Activated T-cell treated with anti-CD3 and anti-CD28 coated beads, Interleukin-2, amount 50 U/mL, for 72 hours (primary cell): ENCODE data around the gene NUMA1. TPM values are rescaled to one million over a fixed set of nuclear protein-coding genes. Genes with fewer than 3 reads are reported as not detected.

Experiments used
- ATAC-seq, 2 donors: fragments of 150-1000 bp; cut with Tn5 transposase; replicated peaks in 1 of 2; 2 replicates each; pipeline ENCODE4 v1.10.0; 2021; ENCODE audit warnings: moderate library complexity in 2 of 2, mild to moderate bottlenecking in 1 of 2
- DNase-seq, 2 donors: peaks; one replicate each; pipeline ENCODE4 v3.0.0; 2021 to 2022; ENCODE audit warnings: mixed read lengths in 1 of 2
- H3K27ac Mint-ChIP-seq: one replicate; pipeline ENCODE4 v1.8.0; 2022; ENCODE audit warnings: mild to moderate bottlenecking, moderate library complexity, mixed read lengths
- H3K27me3 Mint-ChIP-seq: one replicate; pipeline ENCODE4 v1.8.0; 2022; ENCODE audit warnings: low read depth, mixed read lengths
- H3K36me3 Mint-ChIP-seq, 2 donors: one replicate each; pipeline ENCODE4 v1.8.0; 2022; ENCODE audit warnings: mixed read lengths in 2 of 2, mild to moderate bottlenecking in 1 of 2; ENCODE audit not compliant: insufficient read depth in 2 of 2
- H3K4me1 Mint-ChIP-seq: one replicate; pipeline ENCODE4 v1.8.0; 2022; ENCODE audit warnings: low read depth, mixed read lengths
- H3K4me3 Mint-ChIP-seq, 2 donors: one replicate each; pipeline ENCODE4 v1.8.0; 2022; ENCODE audit warnings: mild to moderate bottlenecking in 2 of 2, mixed read lengths in 2 of 2, moderate library complexity in 2 of 2
- H3K9me3 Mint-ChIP-seq, 2 donors: one replicate each; pipeline ENCODE4 v1.8.0; 2022; ENCODE audit warnings: mixed read lengths in 2 of 2
- total RNA-seq, 2 donors: library from RNA; stranded (reverse); gene quantifications; one replicate each; pipeline ENCODE4 v1.2.3, GENCODE V29; 2022

Gene NUMA1
- total RNA-seq, 2 donors from 2014 or later: 156 to 163 TPM

DNA sequence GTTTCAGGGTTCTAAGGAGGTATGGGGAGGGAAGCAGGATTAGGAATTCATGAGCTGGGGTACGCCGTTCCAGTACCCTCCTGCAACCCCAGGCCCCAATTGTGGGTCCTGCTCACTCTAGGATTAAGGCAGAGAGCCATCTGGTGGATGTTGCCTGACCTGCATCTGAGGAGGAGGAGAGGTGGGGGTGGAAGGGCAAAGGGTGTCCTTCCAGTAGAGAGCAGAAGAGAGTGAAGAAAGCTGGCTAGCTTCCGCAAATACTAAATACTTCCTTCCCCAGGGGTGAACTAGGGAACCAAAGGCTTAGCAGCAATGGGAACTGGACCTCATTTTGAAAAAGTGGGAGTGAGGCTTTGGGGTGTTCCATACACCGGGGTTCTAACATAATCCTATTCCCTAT, 10.9 kb upstream of the NUMA1 start:
- Mint-ChIP-seq H3K4me3 (no peak overlapping the region), H3K36me3 (no peaks in the 10 kb centered on the region), H3K9me3 (no peaks in the 10 kb centered on the region), H3K4me1 (peaks cover 6% of the 10 kb centered on the region), H3K27ac (no peak overlapping the region), H3K27me3 (no peaks in the 10 kb centered on the region)
- DNase-seq: peak; percentile 58 to 70
- ATAC-seq: peak; percentile 78 to 86

DNA sequence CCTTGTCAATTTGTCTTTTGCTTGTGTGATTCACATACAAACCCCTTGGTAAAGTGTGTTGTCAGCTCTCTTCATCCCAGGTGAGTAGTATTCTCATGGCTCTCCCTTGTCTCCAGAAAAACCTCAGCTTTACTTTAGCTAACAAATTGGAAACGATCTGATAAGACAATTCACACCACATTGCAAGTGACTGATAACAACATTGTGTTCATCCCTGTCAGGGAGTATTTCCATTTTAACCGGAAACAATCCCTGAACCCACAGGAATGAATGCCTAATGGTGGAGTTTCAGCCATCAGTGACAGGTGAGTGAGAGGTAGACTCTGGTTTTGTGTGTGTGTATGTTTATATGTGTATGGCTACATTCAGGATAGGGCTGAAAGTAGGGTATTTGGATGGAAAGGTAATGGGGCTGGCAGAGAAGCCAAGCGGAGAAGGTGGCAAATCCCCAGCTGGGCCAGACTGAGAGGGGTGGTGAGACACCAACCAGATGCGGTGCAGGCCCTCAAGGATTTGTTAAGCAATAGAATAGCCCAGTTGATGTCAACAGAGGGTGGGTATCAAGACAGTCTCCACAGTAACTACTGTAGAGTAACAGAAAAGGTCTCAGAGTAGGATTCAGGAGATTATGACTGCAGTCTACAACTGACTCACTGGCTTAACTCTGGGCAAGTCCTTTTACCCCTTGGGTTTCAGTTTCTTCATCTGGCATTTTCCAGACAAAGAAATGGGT, 7.9 kb upstream of the NUMA1 start:
- DNase-seq (no peak), ATAC-seq (peak; percentile 42 to 75)
- no peak overlapping the region for H3K4me3 Mint-ChIP-seq
- peaks cover 0 to 3% of the 10 kb centered on the region in 2 donors for H3K36me3 Mint-ChIP-seq
- H3K4me1 Mint-ChIP-seq: peaks cover 13% of the 10 kb centered on the region
- H3K27me3 Mint-ChIP-seq: no peaks in the 10 kb centered on the region
- H3K27ac Mint-ChIP-seq: peak overlapping the region; percentile 43
- H3K9me3 Mint-ChIP-seq: no peaks in the 10 kb centered on the region

DNA sequence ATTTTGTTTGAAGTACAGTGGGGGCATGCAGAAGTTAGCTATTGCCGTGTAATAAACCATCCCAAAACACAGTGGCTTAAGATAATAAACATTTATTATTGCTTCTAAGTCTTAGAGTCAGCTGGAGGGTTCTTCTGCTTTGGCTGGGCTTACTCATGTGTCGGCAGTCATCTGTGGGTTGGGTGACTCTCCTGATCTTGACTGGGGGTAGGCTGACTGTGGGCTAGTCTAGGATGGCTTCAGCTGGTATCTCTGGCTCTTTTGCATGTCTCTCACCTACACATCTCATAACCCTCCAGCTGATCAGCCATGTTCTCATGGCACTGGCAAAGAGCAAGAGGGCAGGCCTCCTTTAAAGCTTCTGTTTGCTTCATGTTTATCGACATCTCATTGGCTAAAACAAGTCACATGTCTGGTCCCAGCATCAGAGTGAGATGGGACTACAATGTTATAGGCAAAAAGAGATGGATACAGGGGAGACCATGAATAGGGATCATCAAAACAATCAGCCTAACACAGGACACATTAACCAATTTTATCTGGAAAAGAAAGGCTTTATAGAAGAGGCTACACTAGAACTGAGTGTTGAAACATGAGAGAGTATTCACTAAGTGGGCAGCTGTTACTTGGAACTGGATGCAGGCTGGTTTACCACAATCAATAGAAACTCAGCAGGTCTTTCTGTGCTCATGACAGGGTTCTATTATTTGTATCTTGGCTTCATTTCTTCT, 5.4 kb upstream of the NUMA1 start:
- H3K4me3 Mint-ChIP-seq: peak overlapping the region in 1 of 2 donors; percentile 12
- ATAC-seq: peak in 1 of 2 donors; percentile 20
- no peaks in the 10 kb centered on the region for H3K27me3 Mint-ChIP-seq
- peaks cover 0 to 3% of the 10 kb centered on the region in 2 donors for H3K36me3 Mint-ChIP-seq
- H3K4me1 Mint-ChIP-seq: peaks cover 24% of the 10 kb centered on the region
- no peak for DNase-seq
- H3K27ac Mint-ChIP-seq: peak overlapping the region; percentile 36
- H3K9me3 Mint-ChIP-seq: no peaks in the 10 kb centered on the region

DNA sequence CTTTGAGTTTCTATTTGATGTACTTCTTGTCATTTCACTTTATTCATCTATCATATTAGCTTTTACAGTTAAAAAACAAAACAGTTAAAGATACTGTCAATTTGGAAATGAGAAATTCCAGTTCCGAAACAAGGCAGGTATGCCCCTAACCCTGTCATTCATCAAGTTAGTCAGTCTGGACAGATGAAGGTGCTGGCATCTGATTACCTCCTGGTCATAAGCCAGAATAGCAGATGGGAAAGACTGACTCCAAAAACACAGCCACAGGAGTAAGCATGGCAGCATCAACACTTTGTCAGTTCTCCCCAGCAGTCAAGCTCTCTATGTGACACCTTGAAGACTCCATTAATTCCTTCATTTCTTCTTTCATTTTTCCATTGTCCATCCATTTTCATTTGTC, 4.6 kb upstream of the NUMA1 start:
- H3K27ac Mint-ChIP-seq: no peak overlapping the region
- H3K4me3 Mint-ChIP-seq: no peak overlapping the region
- no peaks in the 10 kb centered on the region for H3K27me3 Mint-ChIP-seq
- peaks cover 0 to 3% of the 10 kb centered on the region in 2 donors for H3K36me3 Mint-ChIP-seq
- DNase-seq (no peak), ATAC-seq (no peak)
- no peaks in the 10 kb centered on the region for H3K9me3 Mint-ChIP-seq
- H3K4me1 Mint-ChIP-seq: peaks cover 28% of the 10 kb centered on the region

DNA sequence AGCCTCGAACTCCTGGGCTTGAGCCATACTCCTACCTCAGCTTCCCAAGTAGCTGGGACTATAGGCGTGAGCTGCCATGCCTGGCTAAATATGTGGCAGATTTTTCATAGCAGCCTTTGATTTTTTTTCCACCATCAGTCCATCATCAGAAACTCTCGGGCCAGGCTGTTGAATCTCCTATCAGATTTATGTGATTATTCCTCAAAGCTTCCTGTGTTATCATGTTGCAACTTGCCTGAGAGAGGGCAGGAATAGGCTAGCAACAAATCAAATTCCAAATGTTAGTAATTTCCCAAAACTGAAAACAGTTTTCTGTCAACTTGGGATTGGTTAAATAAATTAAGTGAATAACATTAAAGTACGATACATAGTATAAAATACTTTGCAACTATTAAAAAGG, 3.7 kb upstream of the NUMA1 start:
- no peak overlapping the region for H3K27ac Mint-ChIP-seq
- H3K9me3 Mint-ChIP-seq: no peaks in the 10 kb centered on the region
- H3K27me3 Mint-ChIP-seq: no peaks in the 10 kb centered on the region
- H3K4me1 Mint-ChIP-seq: peaks cover 26% of the 10 kb centered on the region
- H3K4me3 Mint-ChIP-seq: no peak overlapping the region
- peaks cover 0 to 3% of the 10 kb centered on the region in 2 donors for H3K36me3 Mint-ChIP-seq
- DNase-seq (no peak), ATAC-seq (no peak)

DNA sequence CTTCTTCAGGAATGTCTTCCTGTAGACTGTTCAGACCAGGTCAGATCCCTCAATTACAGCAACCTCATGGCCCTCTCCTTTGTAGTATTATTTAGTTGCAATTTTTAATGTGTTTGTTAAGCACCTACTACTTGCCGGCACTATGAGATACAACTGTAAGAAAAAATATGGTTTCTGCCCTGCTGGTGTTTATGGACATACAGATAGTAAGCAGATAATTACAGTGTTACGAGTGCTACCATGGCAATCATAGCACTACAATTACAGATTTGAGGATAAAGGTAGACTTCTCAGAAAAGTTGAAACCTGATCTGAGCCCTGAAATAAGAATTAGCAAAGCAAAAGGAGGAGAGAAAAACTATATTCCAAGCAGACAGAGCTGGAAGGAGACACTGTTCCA, 3.1 kb upstream of the NUMA1 start:
- no peak for ATAC-seq
- Mint-ChIP-seq H3K4me3 (no peak overlapping the region), H3K36me3 (peaks cover 0 to 3% of the 10 kb centered on the region in 2 donors), H3K27me3 (no peaks in the 10 kb centered on the region), H3K4me1 (peaks cover 27% of the 10 kb centered on the region), H3K27ac (no peak overlapping the region), H3K9me3 (no peaks in the 10 kb centered on the region)
- no peak for DNase-seq

DNA sequence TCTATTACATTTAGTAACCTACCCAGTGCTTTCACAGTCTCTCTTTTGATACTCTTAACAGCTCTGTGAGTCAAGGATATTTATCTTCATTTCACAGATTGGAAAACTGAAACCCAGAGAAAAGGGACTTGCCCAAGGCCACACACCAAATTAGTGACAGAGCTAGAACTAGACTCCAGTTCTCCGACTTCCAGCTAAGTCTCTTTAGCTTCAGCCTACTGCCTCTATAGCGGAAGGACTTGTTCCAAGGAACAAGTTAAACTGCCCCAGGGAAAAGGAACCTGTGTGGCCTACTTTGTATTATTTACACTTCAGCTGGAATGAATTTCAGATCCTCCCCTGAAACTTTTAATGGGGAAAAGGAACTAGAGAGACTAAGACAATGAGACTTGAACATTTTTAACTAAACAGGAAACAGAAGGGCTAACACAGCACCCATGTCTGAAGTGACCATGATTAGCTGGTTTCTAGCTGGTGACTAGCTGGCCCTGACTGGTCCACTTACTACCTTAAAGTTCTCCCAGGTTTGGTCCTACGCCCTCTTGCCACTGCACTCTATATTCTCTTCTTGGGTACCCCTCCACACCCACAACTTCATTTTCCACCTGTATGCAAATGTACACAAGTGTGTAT, 1.6 kb upstream of the NUMA1 start:
- ATAC-seq: no peak
- no peaks in the 10 kb centered on the region for H3K9me3 Mint-ChIP-seq
- H3K4me3 Mint-ChIP-seq: peak overlapping the region; percentile 99
- H3K27ac Mint-ChIP-seq: peak overlapping the region; percentile 77
- peaks cover 0 to 3% of the 10 kb centered on the region in 2 donors for H3K36me3 Mint-ChIP-seq
- H3K27me3 Mint-ChIP-seq: no peaks in the 10 kb centered on the region
- H3K4me1 Mint-ChIP-seq: peaks cover 36% of the 10 kb centered on the region
- no peak for DNase-seq

DNA sequence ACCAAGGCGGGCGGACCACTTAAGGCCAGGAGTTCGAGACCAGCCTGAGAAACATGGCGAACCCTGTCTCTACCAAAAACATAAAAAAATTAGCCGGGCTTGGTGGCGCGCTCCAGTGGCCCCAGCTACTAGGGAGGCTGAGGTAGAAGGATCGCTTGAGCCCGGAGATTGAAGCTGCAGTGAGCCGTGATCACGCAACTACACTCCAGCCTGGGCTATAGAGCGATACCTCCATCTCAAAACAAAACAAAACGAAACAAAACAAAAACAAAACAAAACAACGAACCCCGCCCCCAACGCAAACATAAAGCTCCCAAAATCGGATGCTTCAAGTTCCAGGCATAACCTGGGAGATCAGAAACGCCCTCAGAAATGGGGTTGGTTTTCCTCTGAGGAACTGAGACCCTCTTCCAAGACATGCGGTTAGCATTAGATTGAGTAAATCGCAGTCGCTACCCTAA, 872 bp upstream of the NUMA1 start:
- peaks cover 0 to 3% of the 10 kb centered on the region in 2 donors for H3K36me3 Mint-ChIP-seq
- DNase-seq (no peak), ATAC-seq (no peak)
- peak overlapping the region; percentile 89 for H3K27ac Mint-ChIP-seq
- peaks cover 37% of the 10 kb centered on the region for H3K4me1 Mint-ChIP-seq
- H3K27me3 Mint-ChIP-seq: no peaks in the 10 kb centered on the region
- no peaks in the 10 kb centered on the region for H3K9me3 Mint-ChIP-seq
- peak overlapping the region; percentile 99 for H3K4me3 Mint-ChIP-seq

DNA sequence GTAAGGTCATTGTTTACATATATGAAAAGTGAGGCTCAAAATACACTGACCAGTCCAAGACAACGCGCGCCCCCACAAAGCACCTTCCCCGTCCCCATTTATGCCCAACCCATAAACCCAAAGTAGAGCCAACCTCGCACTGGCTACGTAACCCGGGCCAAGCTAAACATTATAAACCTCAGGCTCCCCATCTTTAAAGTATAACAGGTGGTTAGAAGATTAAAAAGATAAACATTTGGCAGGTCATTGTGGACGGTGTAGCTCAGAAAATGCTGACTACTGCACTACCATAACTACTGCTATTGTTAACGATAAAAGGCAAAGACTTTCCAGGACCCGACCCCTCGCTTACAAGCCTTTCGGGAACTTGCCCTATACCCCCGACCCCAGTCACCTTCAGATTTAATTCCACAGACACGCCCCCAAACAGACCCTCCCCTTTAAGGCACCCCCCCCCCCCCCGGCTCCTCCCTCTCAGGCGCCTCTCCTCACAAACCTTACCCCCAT, 470 bp downstream of the NUMA1 start:
- ATAC-seq: peak; percentile 45 to 52
- no peak for DNase-seq
- Mint-ChIP-seq H3K36me3 (peaks cover 1 to 2% of the 10 kb centered on the region in 2 donors), H3K9me3 (no peaks in the 10 kb centered on the region), H3K4me1 (peaks cover 36% of the 10 kb centered on the region), H3K4me3 (peak overlapping the region; percentile 99), H3K27me3 (no peaks in the 10 kb centered on the region), H3K27ac (peak overlapping the region; percentile 89)

DNA sequence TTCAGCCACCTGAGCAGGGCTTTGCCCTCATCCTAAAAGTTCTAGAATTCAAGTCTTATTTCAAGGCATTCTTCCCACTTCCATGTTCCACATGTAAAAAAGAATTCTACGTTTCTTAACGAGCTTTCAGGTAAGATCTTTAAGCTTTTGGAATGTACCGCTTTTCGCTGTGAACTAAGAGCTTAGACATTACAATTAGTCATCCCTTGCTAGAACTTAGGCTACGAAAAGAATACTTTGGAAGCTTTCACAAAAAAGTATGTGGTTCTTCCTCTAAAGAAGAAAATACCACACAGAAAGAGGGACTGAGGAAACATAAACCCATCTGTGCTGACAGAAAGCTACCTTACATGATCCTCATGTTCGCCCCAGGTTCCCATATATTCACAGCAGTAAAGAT, 1.9 kb downstream of the NUMA1 start:
- Mint-ChIP-seq H3K9me3 (no peaks in the 10 kb centered on the region), H3K27me3 (no peaks in the 10 kb centered on the region), H3K36me3 (peaks cover 2 to 7% of the 10 kb centered on the region in 2 donors), H3K27ac (peak overlapping the region; percentile 24), H3K4me1 (peaks cover 41% of the 10 kb centered on the region), H3K4me3 (peak overlapping the region; percentile 99)
- no peak for DNase-seq
- ATAC-seq: no peak

DNA sequence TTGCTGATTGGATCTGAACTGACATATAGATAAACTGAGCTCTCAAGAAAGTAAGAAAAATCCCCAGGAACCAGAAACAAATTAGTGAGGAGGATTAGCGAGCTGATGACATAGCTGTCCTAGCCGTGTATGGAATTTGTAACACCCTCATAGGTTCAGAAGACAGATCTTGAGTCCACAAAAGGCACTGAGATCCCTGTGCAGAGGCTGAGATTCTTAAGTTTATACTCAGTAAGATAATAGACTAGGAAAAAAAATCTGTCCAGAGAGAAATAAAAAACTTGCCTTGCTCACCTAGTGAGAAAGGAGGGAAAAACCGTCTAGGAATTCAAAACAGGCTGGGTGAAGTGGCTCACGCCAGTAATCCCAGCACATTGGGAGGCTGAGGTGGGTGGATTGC, 4.6 kb downstream of the NUMA1 start:
- ATAC-seq (no peak), DNase-seq (no peak)
- Mint-ChIP-seq H3K27me3 (no peaks in the 10 kb centered on the region), H3K4me3 (no peak overlapping the region), H3K36me3 (peaks cover 2 to 7% of the 10 kb centered on the region in 2 donors), H3K27ac (peak overlapping the region; percentile 75), H3K9me3 (no peaks in the 10 kb centered on the region), H3K4me1 (peaks cover 52% of the 10 kb centered on the region)

DNA sequence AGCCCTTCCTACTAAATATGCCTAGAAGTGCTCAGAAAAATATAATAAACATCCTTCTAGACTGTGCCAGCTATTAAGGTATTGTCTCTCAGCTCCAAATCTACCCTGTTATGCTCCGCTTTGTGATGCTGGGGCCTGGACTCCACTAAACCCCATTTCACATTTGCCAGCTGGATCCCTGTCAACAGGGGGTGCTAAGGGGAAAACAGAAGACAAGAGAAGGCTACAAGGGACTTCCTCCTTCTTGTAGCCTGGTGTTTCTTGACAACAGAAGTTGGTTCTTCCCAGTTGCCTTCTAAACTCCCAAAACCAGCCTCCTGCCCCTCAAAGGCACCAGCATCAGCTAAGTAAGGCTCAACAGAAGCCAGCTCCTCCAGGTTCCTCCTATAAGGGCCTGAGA, 5.2 kb downstream of the NUMA1 start:
- Mint-ChIP-seq H3K27ac (no peak overlapping the region), H3K9me3 (no peaks in the 10 kb centered on the region), H3K4me1 (peaks cover 56% of the 10 kb centered on the region), H3K36me3 (peaks cover 2 to 12% of the 10 kb centered on the region in 2 donors), H3K4me3 (no peak overlapping the region), H3K27me3 (no peaks in the 10 kb centered on the region)
- no peak for DNase-seq
- ATAC-seq: no peak

DNA sequence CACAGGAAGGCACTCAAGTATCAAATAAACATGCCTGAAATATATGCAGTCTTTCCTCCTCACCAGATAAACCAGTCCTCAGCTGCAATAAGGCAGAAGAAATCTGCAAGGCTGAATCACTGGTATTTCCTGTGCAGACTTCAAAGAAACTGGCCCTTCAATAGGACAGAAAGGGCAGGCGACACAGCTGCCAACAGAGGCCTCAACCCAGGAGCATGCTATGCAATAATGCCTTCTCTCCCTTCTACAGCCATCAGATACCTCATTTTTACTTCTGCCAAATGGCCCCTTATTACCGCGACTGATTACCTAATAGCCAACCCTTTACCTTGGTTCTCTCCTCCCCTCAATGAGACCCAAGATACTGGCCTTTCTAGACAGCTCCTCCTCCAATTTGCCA, 8.0 kb downstream of the NUMA1 start:
- Mint-ChIP-seq H3K4me3 (no peak overlapping the region), H3K27ac (no peak overlapping the region), H3K4me1 (peaks cover 61% of the 10 kb centered on the region), H3K36me3 (peaks cover 5 to 18% of the 10 kb centered on the region in 2 donors), H3K27me3 (no peaks in the 10 kb centered on the region), H3K9me3 (no peaks in the 10 kb centered on the region)
- DNase-seq (no peak), ATAC-seq (peak; percentile 51 to 53)
